Measurements from ENCODE around the gene TSTD1. TPM values are rescaled to one million over a fixed set of nuclear protein-coding genes. Genes with fewer than 3 reads are reported as not detected.

The TSTD1 gene
- total RNA-seq, 1 donor from 2014 or later = 7.2 TPM

GRCh38 chr1:161052899-161053298 is 14.1 kb upstream of the TSTD1 start:
- Mint-ChIP-seq H3K27ac (ENCODE audit: unreplicated experiment) (no peak overlapping the region), H3K9me3 (peaks cover 9% of the 10 kb centered on the region), H3K27me3 (ENCODE audit: low read depth) (peaks cover 12% of the 10 kb centered on the region), H3K36me3 (ENCODE audit: low read depth) (peaks cover 8% of the 10 kb centered on the region), H3K4me3 (no peak overlapping the region), H3K4me1 (no peaks in the 10 kb centered on the region)
- DNase-seq (ENCODE audit: low read depth, low spot score) = no peak
- TF ChIP-seq CTCF (conservative IDR thresholded peaks at IDR 0.05) = no peak

GRCh38 chr1:161051219-161051618 is 12.5 kb upstream of the TSTD1 start:
- no peak for DNase-seq (ENCODE audit: low read depth, low spot score)
- H3K9me3 Mint-ChIP-seq = peaks cover 16% of the 10 kb centered on the region
- H3K4me3 Mint-ChIP-seq = peak overlapping the region; percentile 29
- peaks cover 20% of the 10 kb centered on the region for H3K27me3 Mint-ChIP-seq (ENCODE audit: low read depth)
- H3K27ac Mint-ChIP-seq (ENCODE audit: unreplicated experiment) = no peak overlapping the region
- H3K36me3 Mint-ChIP-seq (ENCODE audit: low read depth) = peaks cover 23% of the 10 kb centered on the region
- H3K4me1 Mint-ChIP-seq = peaks cover 4% of the 10 kb centered on the region
- no peak for TF ChIP-seq CTCF (conservative IDR thresholded peaks at IDR 0.05)

GRCh38 chr1:161048949-161049722 is 10.4 kb upstream of the TSTD1 start:
- peak overlapping the region; percentile 80 for H3K4me3 Mint-ChIP-seq
- H3K27ac Mint-ChIP-seq (ENCODE audit: unreplicated experiment) = no peak overlapping the region
- peaks cover 19% of the 10 kb centered on the region for H3K9me3 Mint-ChIP-seq
- DNase-seq (ENCODE audit: low read depth, low spot score) = no peak
- peaks cover 23% of the 10 kb centered on the region for H3K27me3 Mint-ChIP-seq (ENCODE audit: low read depth)
- TF ChIP-seq CTCF (conservative IDR thresholded peaks at IDR 0.05) = no peak
- peaks cover 21% of the 10 kb centered on the region for H3K4me1 Mint-ChIP-seq
- peaks cover 30% of the 10 kb centered on the region for H3K36me3 Mint-ChIP-seq (ENCODE audit: low read depth)

- no peak overlapping the region for H3K27ac Mint-ChIP-seq (ENCODE audit: unreplicated experiment)
Observed at GRCh38 chr1:161047436-161048420, 9.0 kb upstream of the TSTD1 start.

More at GRCh38 chr1:161047436-161048420, 9.0 kb upstream of the TSTD1 start:
- no peak for TF ChIP-seq CTCF (conservative IDR thresholded peaks at IDR 0.05)
- Mint-ChIP-seq H3K4me3 (peak overlapping the region; percentile 94), H3K4me1 (peaks cover 26% of the 10 kb centered on the region), H3K9me3 (peaks cover 19% of the 10 kb centered on the region), H3K27me3 (ENCODE audit: low read depth) (peaks cover 18% of the 10 kb centered on the region), H3K36me3 (ENCODE audit: low read depth) (peaks cover 31% of the 10 kb centered on the region)
- DNase-seq (ENCODE audit: low read depth, low spot score) = no peak
